Skin of body (tissue), 2 donors: ENCODE measurements around the gene MAPK8. TPM values are rescaled to one million over a fixed set of nuclear protein-coding genes. Genes with fewer than 3 reads are reported as not detected.
A peak's percentile ranks its signal among the peaks of the same experiment; 100 is the strongest.
"Not testable (repeated sequence)": the region's sequence is repeated elsewhere in the genome, so short reads cannot be mapped to it uniquely, and the experiment has no call there.

Experiments used
- DNase-seq: peaks from one replicate; lab custom pipeline; 2025; lab: John Stamatoyannopoulos, UW
- total RNA-seq: library from RNA; depleted of rRNA; stranded (reverse); fragments of >200 nt; gene quantifications from one replicate; pipeline ENCODE4 v1.2.3, GENCODE V29; 2014

Gene MAPK8
- 51.5 TPM for total RNA-seq

- DNase-seq = peak; percentile 82
Measured at GRCh38 chr10:48306265-48306869, at the start of gene MAPK8. Gene MAPK8 (plus strand): TSS chr10:48306677. CDS start chr10:48401661, 94,984 bp downstream.

- no peak for DNase-seq
Measured at GRCh38 chr10:48257407-48257961, 49.0 kb upstream of the MAPK8 start.

- DNase-seq = no peak
Measured at GRCh38 chr10:48258105-48258504, 48.4 kb upstream of the MAPK8 start.

GRCh38 chr10:48266528-48266927, 39.9 kb upstream of the MAPK8 start:
- DNase-seq = no peak

GRCh38 chr10:48271047-48271730, 35.3 kb upstream of the MAPK8 start:
- DNase-seq = no peak

- no peak for DNase-seq
Measured at GRCh38 chr10:48272682-48273081, 33.8 kb upstream of the MAPK8 start.

GRCh38 chr10:48273741-48274140, 32.7 kb upstream of the MAPK8 start:
- DNase-seq = no peak

- DNase-seq = no peak
Measured at GRCh38 chr10:48274636-48275035, 31.8 kb upstream of the MAPK8 start, which contains the start of gene FRMPD2. Gene FRMPD2 (minus strand): TSS chr10:48274696. CDS start chr10:48274567, 129 bp downstream.

GRCh38 chr10:48277093-48277492, 29.4 kb upstream of the MAPK8 start:
- no peak for DNase-seq

- no peak for DNase-seq
Measured at GRCh38 chr10:48279081-48279751, 27.3 kb upstream of the MAPK8 start.

GRCh38 chr10:48281697-48282096, 24.8 kb upstream of the MAPK8 start:
- not testable (repeated sequence) for DNase-seq

- DNase-seq = no peak
Measured at GRCh38 chr10:48282829-48283228, 23.6 kb upstream of the MAPK8 start.

- DNase-seq = no peak
Measured at GRCh38 chr10:48284002-48284546, 22.4 kb upstream of the MAPK8 start.

GRCh38 chr10:48284811-48285210, 21.7 kb upstream of the MAPK8 start:
- DNase-seq = no peak

- DNase-seq = no peak
Measured at GRCh38 chr10:48285710-48286109, 20.8 kb upstream of the MAPK8 start.

GRCh38 chr10:48286356-48286755, 20.1 kb upstream of the MAPK8 start:
- no peak for DNase-seq

- no peak for DNase-seq
Measured at GRCh38 chr10:48287417-48288391, 18.8 kb upstream of the MAPK8 start.

GRCh38 chr10:48288661-48289060, 17.8 kb upstream of the MAPK8 start:
- no peak for DNase-seq

GRCh38 chr10:48289501-48290238, 16.8 kb upstream of the MAPK8 start:
- no peak for DNase-seq

GRCh38 chr10:48290286-48290685, 16.2 kb upstream of the MAPK8 start:
- DNase-seq = no peak
